ENCODE results near the gene ZNF639.

Gene ZNF639

DNA sequence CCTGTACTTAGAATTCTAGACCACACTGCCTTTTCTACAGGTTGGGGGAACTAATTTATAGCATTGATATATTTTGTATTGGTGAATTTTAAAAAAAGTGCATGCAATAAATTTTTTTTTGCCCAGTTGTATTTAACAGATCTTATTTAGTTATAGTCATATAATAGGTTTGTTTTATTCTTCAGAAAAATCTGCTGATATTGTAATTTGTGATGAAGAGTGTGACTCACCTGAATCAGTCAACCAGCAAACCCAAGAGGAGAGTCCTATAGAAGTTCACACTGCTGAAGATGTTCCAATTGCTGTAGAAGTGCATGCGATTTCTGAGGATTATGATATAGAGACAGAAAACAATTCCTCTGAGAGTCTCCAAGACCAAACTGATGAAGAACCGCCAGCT is 10.3 kb downstream of the ZNF639 start:
- no peak for DNase-seq (ENCODE audit: low read depth)
- H3K4me3 ChIP-seq (ENCODE audit: low read length): no peak overlapping the region
- no peak for TF ChIP-seq CTCF (conservative IDR thresholded peaks at IDR 0.05; ENCODE audit: low read depth, low read length)

- no peak overlapping the region for H3K4me3 ChIP-seq (ENCODE audit: low read length)
- DNase-seq (ENCODE audit: low read depth): no peak
- no peak for TF ChIP-seq CTCF (conservative IDR thresholded peaks at IDR 0.05; ENCODE audit: low read depth, low read length)
Measured at GRCh38 chr3:179336345-179336929, 13.6 kb downstream of the ZNF639 start.

GRCh38 chr3:179347345-179348194 is 24.7 kb downstream of the ZNF639 start, which contains the start of gene MFN1:
MFN1 (plus strand) TSS chr3:179347709; CDS start chr3:179348852, 1,143 bp downstream.
- TF ChIP-seq CTCF (conservative IDR thresholded peaks at IDR 0.05; ENCODE audit: low read depth, low read length): no peak
- H3K4me3 ChIP-seq (ENCODE audit: low read length): peak within 1 kb of the TSS; percentile 90

GRCh38 chr3:179348325-179349013 is 25.6 kb downstream of the ZNF639 start:
- no peak for DNase-seq (ENCODE audit: low read depth)
- TF ChIP-seq CTCF (conservative IDR thresholded peaks at IDR 0.05; ENCODE audit: low read depth, low read length): no peak
- peak overlapping the region; percentile 90 for H3K4me3 ChIP-seq (ENCODE audit: low read length)

More at GRCh38 chr3:179347345-179348194, 24.7 kb downstream of the ZNF639 start, which contains the start of gene MFN1:
- peak; percentile 88 for DNase-seq (ENCODE audit: low read depth)

DNA sequence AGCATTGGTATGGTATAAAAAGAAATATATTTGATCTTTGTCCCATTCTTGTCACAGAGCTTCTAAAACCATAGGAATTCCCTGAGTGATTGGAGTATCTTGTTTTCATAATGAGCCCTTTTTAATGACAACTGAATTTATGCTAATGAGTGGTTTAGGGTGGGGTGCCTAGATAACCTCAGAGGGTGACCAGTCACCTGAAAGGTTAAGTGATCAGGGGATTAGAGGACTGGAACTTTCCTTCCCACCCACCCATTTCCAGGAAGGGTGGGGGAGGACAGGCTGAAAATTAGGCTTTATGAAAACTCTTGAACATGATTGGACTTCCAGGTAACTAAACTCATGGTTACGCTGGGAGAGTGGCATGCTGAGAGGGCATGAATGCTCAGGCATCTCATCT is 33.2 kb downstream of the ZNF639 start:
- TF ChIP-seq CTCF (conservative IDR thresholded peaks at IDR 0.05; ENCODE audit: low read depth, low read length): no peak
- no peak for DNase-seq (ENCODE audit: low read depth)
- H3K4me3 ChIP-seq (ENCODE audit: low read length): no peak overlapping the region

GRCh38 chr3:179363332-179363731 is 40.5 kb downstream of the ZNF639 start:
- DNase-seq (ENCODE audit: low read depth): no peak
- no peak overlapping the region for H3K4me3 ChIP-seq (ENCODE audit: low read length)
- no peak for TF ChIP-seq CTCF (conservative IDR thresholded peaks at IDR 0.05; ENCODE audit: low read depth, low read length)

All from retinal pigment epithelial cell (primary cell).